ENCODE results near the gene RHPN2. TPM values are rescaled to one million over a fixed set of nuclear protein-coding genes. Genes with fewer than 3 reads are reported as not detected.

RHPN2 gene
- total and polyA plus RNA-seq, 2 of the 8 experiments (the other 6 are each of a cell fraction or from before 2014, with no cell fraction given), result 22.8 to 31.1 TPM

GRCh38 chr19:33080761-33081681 lies 16.3 kb upstream of the RHPN2 start, which contains the start of gene GPATCH1:
TSS of gene GPATCH1 (plus strand) at chr19:33081181. CDS start at chr19:33081194, 13 bp downstream.
- Histone ChIP-seq H2BK5ac (ENCODE audit: low read depth, low read length) (peak within 1 kb of the TSS; percentile 80; the same call in 1 of the 2 replicates), H4K5ac (ENCODE audit: insufficient read length, low read depth, low read length) (peak within 1 kb of the TSS; percentile 77), H3K9ac (replicated peaks in 1 of 4; ENCODE audit: extremely low read depth in 1 of 4, low read depth in 3 of 4, low read length in 3 of 4) (peak within 1 kb of the TSS; percentile 57 to 91 (median 68)), H3K27ac (ENCODE audit: low read depth, low read length) (no peak within 1 kb of the TSS), H4K8ac (ENCODE audit: extremely low read depth, insufficient read depth, low read length) (peak within 1 kb of the TSS; percentile 96), H3K4ac (replicated peaks; ENCODE audit: insufficient read length, low read depth, low read length) (peak within 1 kb of the TSS; percentile 44), H3K18ac (ENCODE audit: extremely low read depth, low read length) (peak within 1 kb of the TSS; percentile 95), H2BK15ac (ENCODE audit: low read length) (no peak within 1 kb of the TSS), H3K36me3 (ENCODE audit: control insufficient read depth in 2 of 4, insufficient read depth in 4 of 4, low read length in 3 of 4) (no peaks in the 10 kb centered on the region), H3K56ac (replicated peaks; ENCODE audit: insufficient read length, low read depth, low read length) (no peak within 1 kb of the TSS), H2BK120ac (replicated peaks; ENCODE audit: low read depth, low read length) (no peak within 1 kb of the TSS), H3K4me2 (ENCODE audit: insufficient read depth in 1 of 2, low read depth in 2 of 2, low read length in 2 of 2) (peak within 1 kb of the TSS; percentile 79 to 94), H3K14ac (ENCODE audit: insufficient read length) (no peak within 1 kb of the TSS), H2BK12ac (ENCODE audit: low read depth, low read length) (no peak within 1 kb of the TSS), H3K4me1 (replicated peaks in 1 of 4; ENCODE audit: control insufficient read depth in 3 of 4, insufficient read depth in 4 of 4, low read length in 3 of 4) (peaks cover 2 to 9% (median 4%) of the 10 kb centered on the region in 4 experiments; a peak in 4 of 7 replicates), H3K27me3 (replicated peaks in 1 of 4; ENCODE audit: control insufficient read depth in 3 of 4, extremely low read depth in 1 of 4, insufficient read depth in 3 of 4, low read length in 3 of 4) (no peaks in the 10 kb centered on the region), H3K23me2 (ENCODE audit: low read depth, low read length) (peaks cover 13% of the 10 kb centered on the region), H2AK5ac (ENCODE audit: low read depth, low read length) (no peak within 1 kb of the TSS), H3K23ac (ENCODE audit: insufficient read length) (no peak within 1 kb of the TSS), H3K79me2 (ENCODE audit: control insufficient read depth in 1 of 2, insufficient read depth in 2 of 2, low read length in 2 of 2) (peaks cover 0 to 9% of the 10 kb centered on the region in 2 experiments; a peak in 1 of 4 replicates), H4K91ac (replicated peaks; ENCODE audit: insufficient read length, low read length) (no peak within 1 kb of the TSS), H3K9me3 (ENCODE audit: insufficient read depth in 2 of 2, low read depth in 1 of 2, low read length in 1 of 2) (no peaks in the 10 kb centered on the region), H2AFZ (ENCODE audit: low read length) (peak within 1 kb of the TSS; percentile 93), H3K4me3 (ENCODE audit: extremely low read depth in 1 of 4, insufficient read depth in 2 of 4, low read depth in 3 of 4, low read length in 4 of 4) (peak within 1 kb of the TSS; percentile 95 to 99 (median 96)), H2BK20ac (ENCODE audit: low read length) (no peak within 1 kb of the TSS), H3K79me1 (ENCODE audit: low read depth, low read length) (peaks cover 5% of the 10 kb centered on the region), H4K20me1 (replicated peaks in 1 of 2; ENCODE audit: control insufficient read depth in 1 of 2, insufficient read depth in 2 of 2, low read length in 2 of 2) (peaks cover 0 to 3% of the 10 kb centered on the region in 2 experiments)
- FAIRE-seq, result no peak
- POLR2A ChIA-PET (ENCODE audit: partially characterized antibody), result interaction anchor here (0.9 to 2.3 kb wide), 6 partner anchors 9 to 85 kb away, joined by 3 to 12 read pairs (median 4); partner anchors contain the start of gene RHPN2
- 3% methylated on average over 56 of the region's 62 CpGs; no CpG with 5 or more reads in 1 of the 2 experiments for WGBS, 2 experiments (ENCODE audit: extremely low coverage in 1 of 2, insufficient coverage in 1 of 2, insufficient read length in 1 of 2, insufficient replicate concordance in 2 of 2, low coverage in 1 of 2, low lambda C conversion rate in 2 of 2, missing lambda C conversion rate in 1 of 2)
- CTCF ChIA-PET (ENCODE audit: partially characterized antibody), result interaction anchor here (1.0 to 1.3 kb wide), 3 partner anchors 59 to 106 kb away, joined by 3 to 4 read pairs (median 3); no protein-coding TSS in a partner anchor
- DNase-seq (ENCODE audit: low read depth in 1 of 2, low spot score in 2 of 2), result peak; percentile 60 to 96
- TF ChIP-seq SAP30 (IDR thresholded peaks at IDR 0.05; ENCODE audit: insufficient read depth, insufficient replicate concordance, low read length) (peak; percentile 97), HDAC2 (IDR thresholded peaks at IDR 0.05; ENCODE audit: borderline replicate concordance in 1 of 2, low read depth in 2 of 2, low read length in 2 of 2) (peak in 1 of 2 experiments; percentile 68; a peak in 1 of 4 replicates), SP1 (IDR thresholded peaks at IDR 0.05; ENCODE audit: low read depth, low read length) (peak; percentile 53), EGR1 (IDR thresholded peaks at IDR 0.05; ENCODE audit: borderline replicate concordance, low read depth, low read length) (no peak), SRF (IDR thresholded peaks at IDR 0.05; ENCODE audit: low read depth, low read length) (no peak), EZH2 (IDR thresholded peaks at IDR 0.05; ENCODE audit: low read depth, low read length, severe bottlenecking) (no peak), ASH2L (IDR thresholded peaks at IDR 0.05; ENCODE audit: low read length) (peak; percentile 78)
